ENCODE results near the gene ZNF526.

- TF ChIP-seq CTCF (IDR thresholded peaks at IDR 0.05) = no peak
- no peak for TF ChIP-seq POLR2A (IDR thresholded peaks at IDR 0.05)
Measured at GRCh38 chr19:42220751-42221097, 612 bp downstream of the ZNF526 start.

All from adrenal gland (tissue), 5 donors.